GM19463 (cell line): ENCODE data around the gene NFIC.
"Not testable (repeated sequence)": the region's sequence is repeated elsewhere in the genome, so short reads cannot be mapped to it uniquely, and the experiment has no call there.

Experiments used
- ATAC-seq: cut with Tn5 transposase; IDR thresholded peaks from one replicate; pipeline ENCODE4 v1.9.1; 2021; ENCODE audit warnings: mild to moderate bottlenecking, moderate library complexity; ENCODE audit not compliant: unreplicated experiment

NFIC gene

DNA sequence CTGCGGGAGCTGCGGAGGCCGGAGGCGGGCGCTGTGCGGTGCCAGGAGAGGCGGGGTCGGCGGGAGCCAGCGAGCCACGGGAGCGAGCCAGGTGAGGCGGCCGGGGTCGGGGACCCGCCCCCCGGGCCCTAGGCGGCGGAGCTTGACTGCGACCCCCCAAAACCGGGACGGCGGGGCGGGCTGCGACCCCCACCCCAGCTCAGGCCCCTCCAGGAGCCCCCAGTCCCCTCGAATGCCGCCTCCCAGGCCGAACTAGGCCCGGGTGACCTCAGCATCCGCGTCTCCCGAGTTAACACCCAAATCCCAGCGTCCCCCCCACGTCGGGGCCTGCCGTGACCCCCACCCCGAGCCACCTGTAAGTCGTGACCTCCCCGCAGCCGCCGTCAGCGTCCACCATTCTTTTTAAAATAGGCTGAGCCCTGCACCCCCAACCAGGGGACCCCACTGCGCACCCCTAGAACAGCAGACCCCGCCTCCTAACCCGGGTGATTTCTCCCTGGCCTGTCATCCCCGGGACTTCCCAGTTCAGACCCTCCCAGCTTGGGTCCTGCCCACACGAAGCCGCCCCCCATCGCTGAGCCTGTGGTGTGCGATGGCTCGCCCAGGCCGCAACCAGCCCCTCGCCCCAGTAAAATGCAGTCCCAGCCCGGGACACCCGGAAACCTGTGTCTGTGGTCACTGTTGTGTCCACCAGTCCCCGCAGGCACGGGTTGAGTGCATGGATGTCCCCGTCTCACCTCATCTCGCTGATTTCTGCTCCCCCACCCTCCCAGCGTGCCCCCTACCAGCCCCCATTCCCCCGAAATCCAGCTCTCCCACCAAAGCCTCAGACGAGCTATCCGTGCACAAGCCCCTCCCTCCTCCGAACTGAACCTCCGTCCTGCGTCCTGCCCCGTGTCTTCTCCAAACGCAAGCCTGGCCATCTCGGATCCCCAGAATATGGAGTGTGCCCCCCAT is 140.3 kb downstream of the NFIC start:
- no peak for ATAC-seq

DNA sequence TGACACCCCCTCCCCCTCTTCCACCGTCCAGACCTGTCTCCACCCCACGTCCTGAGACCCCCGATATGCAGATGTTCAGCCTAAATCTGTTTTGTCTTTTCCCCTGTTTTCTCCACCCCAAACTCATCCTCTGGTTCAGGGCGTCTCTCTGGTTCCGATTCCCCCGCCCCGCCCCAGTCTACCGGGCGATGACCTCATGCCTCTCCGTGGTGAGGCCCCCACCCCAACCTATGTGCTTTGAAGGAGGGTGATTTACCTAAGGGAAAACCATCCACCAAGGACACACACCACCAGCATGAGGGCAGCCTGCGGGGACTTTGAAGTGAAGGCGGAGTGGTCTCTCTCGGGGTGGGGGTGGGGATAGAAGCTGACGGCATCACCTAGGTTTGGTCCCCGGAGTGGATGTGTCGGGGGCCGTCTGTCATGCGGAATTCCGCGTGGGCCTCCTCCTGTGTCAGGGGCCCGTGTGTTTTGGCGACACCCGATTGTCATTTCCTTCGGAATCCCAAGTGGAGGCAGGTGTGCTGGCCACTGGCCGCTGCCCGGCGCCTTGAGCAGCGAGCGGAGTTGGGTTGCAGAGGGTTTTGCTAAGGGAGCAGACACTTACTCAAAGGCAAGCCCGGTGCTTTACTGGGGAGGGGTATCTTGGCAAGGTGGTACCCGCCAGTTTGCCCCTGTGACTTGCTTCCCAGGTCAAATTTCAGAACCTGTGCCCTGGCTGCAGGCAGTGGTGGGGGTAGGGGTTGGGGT is 141.2 kb downstream of the NFIC start:
- no peak for ATAC-seq

- not testable (repeated sequence) for ATAC-seq
Observed at GRCh38 chr19:3508121-3508661, 141.8 kb downstream of the NFIC start.

GRCh38 chr19:3508771-3509535 is 142.6 kb downstream of the NFIC start:
- ATAC-seq: no peak

GRCh38 chr19:3509566-3509989 is 143.2 kb downstream of the NFIC start:
- no peak for ATAC-seq

DNA sequence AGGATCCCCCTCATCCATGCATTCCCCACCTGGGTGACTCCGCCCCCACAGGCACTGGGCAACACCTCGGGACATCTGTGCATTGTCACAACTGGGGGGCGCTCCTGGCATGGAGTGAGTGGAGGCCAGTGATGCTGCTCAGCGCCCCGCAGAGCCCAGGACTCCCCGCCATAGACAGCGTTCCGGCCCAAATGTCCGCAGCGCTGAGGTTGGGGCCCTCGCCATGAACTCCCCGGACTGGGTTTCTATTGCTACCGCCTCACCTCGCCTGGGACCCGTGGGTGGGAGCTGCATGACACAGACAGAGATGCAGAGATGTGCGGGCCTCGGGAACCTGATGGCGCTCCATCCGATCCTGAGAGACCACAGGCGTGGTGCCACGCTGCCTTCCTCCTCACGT is 144.3 kb downstream of the NFIC start:
- no peak for ATAC-seq

- ATAC-seq: no peak
Observed at GRCh38 chr19:3511506-3512251, 145.3 kb downstream of the NFIC start.

- no peak for ATAC-seq
Observed at GRCh38 chr19:3512562-3513228, 146.3 kb downstream of the NFIC start.

DNA sequence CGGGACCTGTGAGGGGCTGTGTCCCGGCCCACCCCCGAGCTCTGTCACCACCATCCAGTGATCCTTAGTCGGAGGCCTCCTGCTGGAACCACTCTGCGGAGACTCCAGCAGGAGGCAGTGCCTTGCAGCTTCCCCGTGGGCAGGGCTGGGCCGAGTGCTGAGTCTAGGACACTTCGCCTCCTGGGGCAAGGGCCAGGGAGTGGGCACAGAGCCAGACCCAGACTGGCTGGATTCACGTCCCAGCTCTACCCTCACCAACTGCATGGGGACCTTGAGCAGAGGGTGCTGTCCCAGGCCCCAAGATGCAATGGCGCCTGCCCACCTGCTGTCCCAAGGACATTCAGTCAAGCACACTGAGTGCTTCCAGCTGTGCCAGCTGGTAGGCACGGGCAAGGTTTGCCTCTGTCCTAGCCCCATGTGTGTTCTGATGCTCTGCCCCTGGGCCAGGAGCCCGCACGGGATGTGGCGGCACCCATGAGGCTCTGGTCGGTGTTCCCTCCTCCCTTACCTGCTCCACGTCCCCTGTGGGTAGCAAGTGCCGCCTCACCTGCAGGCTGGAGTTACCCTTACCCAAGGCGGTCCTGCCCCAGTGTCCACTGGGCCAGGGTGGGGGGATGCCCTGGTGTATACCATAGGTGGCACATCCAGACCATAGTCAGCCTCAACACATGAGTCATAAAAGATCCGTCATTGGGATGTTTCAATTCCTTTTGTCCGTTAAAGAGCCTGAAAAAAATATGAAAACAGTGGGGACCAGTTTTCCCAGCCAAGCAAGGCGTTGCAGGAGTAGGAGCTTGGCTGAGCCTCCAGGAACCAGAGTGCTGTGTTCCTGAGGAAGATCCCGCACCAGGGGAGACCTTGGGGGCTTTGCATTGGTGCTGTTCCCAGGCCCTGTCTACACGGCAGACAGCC is 147.1 kb downstream of the NFIC start:
- no peak for ATAC-seq

GRCh38 chr19:3514930-3515329 is 148.5 kb downstream of the NFIC start:
- no peak for ATAC-seq

GRCh38 chr19:3515891-3516422 is 149.6 kb downstream of the NFIC start:
- ATAC-seq: no peak

DNA sequence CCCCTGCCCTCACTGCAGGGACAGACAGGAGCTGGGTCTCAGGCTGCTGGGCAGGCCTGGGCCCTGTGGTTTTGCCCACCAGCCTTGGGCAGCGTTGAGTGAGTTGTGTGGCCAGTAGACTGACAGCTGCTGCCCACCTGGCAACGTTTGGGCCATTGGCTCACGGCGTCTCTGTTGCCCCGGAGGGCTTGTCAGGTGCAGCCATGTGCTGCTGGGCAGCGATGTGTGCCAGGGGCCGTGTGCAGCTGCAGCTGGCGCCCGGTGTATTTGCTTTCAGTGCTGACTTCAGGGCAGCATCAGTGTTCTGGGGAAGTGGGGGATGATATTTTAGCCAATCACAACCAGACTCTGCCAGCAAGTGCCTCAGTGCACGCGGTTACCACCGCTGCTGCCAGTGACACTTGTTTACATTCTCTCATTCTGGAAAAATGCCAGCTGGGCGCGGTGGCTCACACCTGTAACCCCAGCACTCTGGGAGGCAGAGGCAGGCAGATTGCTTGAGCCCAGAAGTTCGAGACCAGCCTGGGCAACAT is 150.4 kb downstream of the NFIC start:
- ATAC-seq: no peak

DNA sequence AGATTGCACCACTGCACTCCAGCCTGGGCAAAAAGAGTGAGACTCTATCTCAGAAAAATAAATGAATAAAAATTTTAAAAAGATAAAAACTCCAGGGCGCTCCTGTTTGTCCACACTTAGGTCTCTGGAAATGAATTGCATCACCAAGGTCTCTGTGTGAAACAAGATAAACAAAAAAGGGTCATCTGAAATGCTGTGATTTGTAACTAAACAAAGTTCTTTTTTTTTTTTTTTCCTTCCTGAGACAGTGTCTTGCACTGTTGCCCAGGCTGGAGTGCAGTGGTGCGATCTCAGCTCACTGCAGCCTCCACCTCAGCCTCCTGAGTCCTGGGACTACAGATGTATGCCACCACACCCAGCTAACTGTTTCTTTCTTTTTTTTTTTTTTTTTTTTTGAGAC is 151.3 kb downstream of the NFIC start:
- no peak for ATAC-seq

DNA sequence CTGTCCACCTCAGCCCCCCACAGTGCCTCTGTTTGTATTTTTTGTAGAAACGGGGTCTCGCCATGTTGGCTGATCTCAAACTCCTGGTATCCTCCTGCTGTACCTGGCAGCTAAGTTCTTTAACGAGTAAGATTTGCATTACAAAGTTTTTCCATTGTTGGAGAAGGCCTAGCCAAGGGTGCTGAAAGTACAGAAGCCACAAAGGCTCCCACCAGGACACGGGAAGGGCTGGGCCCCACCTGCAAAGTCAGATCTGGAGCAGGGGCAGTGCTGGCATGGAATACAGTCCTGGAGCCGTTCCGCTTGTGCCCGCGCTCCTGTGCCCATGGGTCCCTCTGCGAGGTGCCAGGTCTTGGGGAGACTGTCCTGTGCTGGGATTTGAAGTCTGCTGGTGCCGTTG is 151.9 kb downstream of the NFIC start:
- no peak for ATAC-seq

- ATAC-seq: no peak
Observed at GRCh38 chr19:3518659-3519058, 152.3 kb downstream of the NFIC start.
